GM10847 (cell line): ENCODE measurements around the gene GAGE12E.
"Not testable (repeated sequence)": the region's sequence is repeated elsewhere in the genome, so short reads cannot be mapped to it uniquely, and the experiment has no call there.

Source experiments
- POLR2A ChIP-seq: IDR thresholded peaks from 2 replicates; pipeline ENCODE4 v1.6.1; 2011; ENCODE audit not compliant: insufficient read length; ENCODE audit errors: extremely low read depth

Gene GAGE12E, protein sequence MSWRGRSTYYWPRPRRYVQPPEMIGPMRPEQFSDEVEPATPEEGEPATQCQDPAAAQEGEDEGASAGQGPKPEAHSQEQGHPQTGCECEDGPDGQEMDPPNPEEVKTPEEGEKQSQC

GRCh38 chrX:49550989-49551388, at the start of gene GAGE12E:
TSS of gene GAGE12E (plus strand) at chrX:49551289. CDS start at chrX:49552444, 1,155 bp downstream.
- TF ChIP-seq POLR2A = not testable (repeated sequence)

- not testable (repeated sequence) for TF ChIP-seq POLR2A
Measured at GRCh38 chrX:49531877-49532276, 19.2 kb upstream of the GAGE12E start, which contains the start of gene GAGE12C. TSS of gene GAGE12C (plus strand) at chrX:49532177. CDS start at chrX:49533332, 1,155 bp downstream.

- TF ChIP-seq POLR2A = not testable (repeated sequence)
Measured at GRCh38 chrX:49541433-49541832, 9.7 kb upstream of the GAGE12E start, which contains the start of gene GAGE12D. TSS of gene GAGE12D (plus strand) at chrX:49541733. CDS start at chrX:49542888, 1,155 bp downstream.

DNA sequence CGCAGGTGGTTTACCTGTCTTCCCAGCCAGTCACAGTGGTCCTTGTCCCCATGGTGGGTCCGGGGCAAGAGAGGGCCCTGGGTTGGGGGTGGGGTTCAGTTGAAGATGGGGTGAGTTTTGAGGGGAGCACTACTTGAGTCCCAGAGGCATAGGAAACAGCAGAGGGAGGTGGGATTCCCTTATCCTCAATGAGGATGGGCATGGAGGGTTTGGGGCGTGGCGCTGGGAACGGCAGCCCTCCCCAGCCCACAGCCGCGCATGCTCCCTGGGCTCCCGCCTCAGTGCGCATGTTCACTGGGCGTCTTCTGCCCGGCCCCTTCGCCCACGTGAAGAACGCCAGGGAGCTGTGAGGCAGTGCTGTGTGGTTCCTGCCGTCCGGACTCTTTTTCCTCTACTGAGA, 9.5 kb downstream of the GAGE12E start, which contains the start of gene GAGE12F:
Gene GAGE12F (plus strand): TSS at position 301 of the 400 bp plus-strand sequence. CDS start 1,155 bp downstream, outside the sequence.
- not testable (repeated sequence) for TF ChIP-seq POLR2A

GRCh38 chrX:49570100-49570499, 19.0 kb downstream of the GAGE12E start, which contains the start of gene GAGE12G:
TSS of gene GAGE12G (plus strand) at chrX:49570400. CDS start at chrX:49571555, 1,155 bp downstream.
- TF ChIP-seq POLR2A = not testable (repeated sequence)

DNA sequence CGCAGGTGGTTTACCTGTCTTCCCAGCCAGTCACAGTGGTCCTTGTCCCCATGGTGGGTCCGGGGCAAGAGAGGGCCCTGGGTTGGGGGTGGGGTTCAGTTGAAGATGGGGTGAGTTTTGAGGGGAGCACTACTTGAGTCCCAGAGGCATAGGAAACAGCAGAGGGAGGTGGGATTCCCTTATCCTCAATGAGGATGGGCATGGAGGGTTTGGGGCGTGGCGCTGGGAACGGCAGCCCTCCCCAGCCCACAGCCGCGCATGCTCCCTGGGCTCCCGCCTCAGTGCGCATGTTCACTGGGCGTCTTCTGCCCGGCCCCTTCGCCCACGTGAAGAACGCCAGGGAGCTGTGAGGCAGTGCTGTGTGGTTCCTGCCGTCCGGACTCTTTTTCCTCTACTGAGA, 28.6 kb downstream of the GAGE12E start, which contains the start of gene GAGE12H:
Gene GAGE12H (plus strand): TSS at position 301 of the 400 bp plus-strand sequence. CDS start 1,155 bp downstream, outside the sequence.
- not testable (repeated sequence) for TF ChIP-seq POLR2A

GRCh38 chrX:49589196-49589595, 38.1 kb downstream of the GAGE12E start, which contains the start of gene GAGE2A:
TSS of gene GAGE2A (plus strand) at chrX:49589496. CDS start at chrX:49590651, 1,155 bp downstream.
- not testable (repeated sequence) for TF ChIP-seq POLR2A

DNA sequence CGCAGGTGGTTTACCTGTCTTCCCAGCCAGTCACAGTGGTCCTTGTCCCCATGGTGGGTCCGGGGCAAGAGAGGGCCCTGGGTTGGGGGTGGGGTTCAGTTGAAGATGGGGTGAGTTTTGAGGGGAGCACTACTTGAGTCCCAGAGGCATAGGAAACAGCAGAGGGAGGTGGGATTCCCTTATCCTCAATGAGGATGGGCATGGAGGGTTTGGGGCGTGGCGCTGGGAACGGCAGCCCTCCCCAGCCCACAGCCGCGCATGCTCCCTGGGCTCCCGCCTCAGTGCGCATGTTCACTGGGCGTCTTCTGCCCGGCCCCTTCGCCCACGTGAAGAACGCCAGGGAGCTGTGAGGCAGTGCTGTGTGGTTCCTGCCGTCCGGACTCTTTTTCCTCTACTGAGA, 47.6 kb downstream of the GAGE12E start, which contains the start of gene GAGE1:
Gene GAGE1 (plus strand): TSS at position 301 of the 400 bp plus-strand sequence. CDS start 1,155 bp downstream, outside the sequence.
- TF ChIP-seq POLR2A = not testable (repeated sequence)
